ENCODE results near the gene ASGR1. TPM values are rescaled to one million over a fixed set of nuclear protein-coding genes. Genes with fewer than 3 reads are reported as not detected.
A peak's percentile ranks its signal among the peaks of the same experiment; 100 is the strongest.
"Not testable (repeated sequence)": the region's sequence is repeated elsewhere in the genome, so short reads cannot be mapped to it uniquely, and the experiment has no call there.

The ASGR1 gene
- total RNA-seq, 2 experiments from 2014 or later: 0.29 to 0.62 TPM

DNA sequence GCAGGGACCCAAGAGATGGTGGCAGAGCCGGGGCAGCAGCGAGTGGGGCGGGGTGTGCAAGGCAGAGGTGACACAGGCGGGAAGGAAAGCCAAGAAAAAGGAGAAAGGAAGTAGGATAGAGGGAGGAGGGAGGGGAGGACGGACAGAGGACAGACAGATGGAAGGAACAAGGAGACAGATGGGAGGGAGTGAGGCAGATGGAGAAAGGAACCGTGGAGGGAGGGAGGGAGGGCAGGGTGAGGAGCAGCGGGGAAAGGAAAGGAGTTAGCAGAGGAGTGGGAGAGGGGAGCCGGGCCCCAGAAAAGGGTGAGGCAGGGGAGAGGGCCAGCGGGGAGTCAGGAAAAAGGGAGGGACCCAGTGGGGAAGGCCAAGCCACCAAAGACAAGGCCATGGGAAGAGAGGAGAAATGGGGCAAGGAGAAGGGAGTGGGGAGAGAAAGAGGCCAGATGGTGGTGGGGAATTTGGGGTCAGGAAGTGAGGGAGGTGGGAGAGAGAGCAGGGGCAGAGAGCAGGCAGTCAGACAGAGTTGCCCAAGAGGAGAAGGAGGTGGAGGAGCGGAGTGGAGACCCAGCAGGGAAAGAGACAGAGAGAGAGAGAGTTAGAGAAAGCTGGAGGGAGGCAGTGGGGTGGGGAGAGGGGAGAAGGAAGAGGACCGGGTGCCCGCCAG, 13.2 kb upstream of the ASGR1 start:
- Mint-ChIP-seq H3K4me3 (no peak overlapping the region), H3K9me3 (no peaks in the 10 kb centered on the region), H3K36me3 (ENCODE audit: low read depth) (no peaks in the 10 kb centered on the region), H3K27me3 (no peaks in the 10 kb centered on the region), H3K27ac (no peak overlapping the region), H3K4me1 (no peaks in the 10 kb centered on the region)
- DNase-seq: no peak
- CTCF ChIA-PET: no interaction called here
- POLR2A ChIA-PET: no interaction called here

DNA sequence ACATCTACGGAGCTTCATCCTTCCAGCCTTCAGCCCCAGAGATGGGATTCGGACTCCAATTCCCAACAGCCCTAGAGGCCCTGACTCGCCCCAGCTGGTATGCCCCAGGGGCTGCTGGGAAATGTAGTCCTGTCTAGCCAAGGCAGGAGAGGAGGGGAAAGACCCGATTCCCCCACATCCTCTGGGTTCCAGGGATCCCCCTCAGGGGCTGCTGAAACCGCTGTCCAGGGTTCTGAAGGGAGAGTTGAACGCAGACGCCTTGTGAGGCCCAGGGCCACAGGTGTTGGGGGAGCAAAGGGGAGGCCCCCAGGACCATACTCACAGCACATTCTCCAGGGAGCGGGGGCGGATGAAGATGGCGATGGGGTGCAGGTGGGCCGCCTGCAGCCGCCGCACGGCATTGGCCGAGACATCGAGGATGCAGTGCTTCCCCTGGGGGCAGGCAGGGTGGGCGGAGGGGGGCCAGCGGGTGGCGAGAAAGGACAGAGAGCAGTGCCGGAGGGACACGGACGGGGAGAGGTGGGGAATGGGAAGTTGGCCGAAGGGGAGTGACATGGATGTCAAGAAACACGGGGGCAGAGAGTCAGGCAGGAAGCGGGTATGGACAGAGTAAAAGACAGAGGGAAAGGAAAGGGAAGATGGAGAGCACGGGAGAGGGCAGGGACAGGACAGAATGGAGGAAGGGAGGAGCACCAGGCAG, 12.6 kb upstream of the ASGR1 start:
- Mint-ChIP-seq H3K4me3 (no peak overlapping the region), H3K27ac (no peak overlapping the region), H3K36me3 (ENCODE audit: low read depth) (no peaks in the 10 kb centered on the region), H3K4me1 (no peaks in the 10 kb centered on the region), H3K9me3 (no peaks in the 10 kb centered on the region), H3K27me3 (no peaks in the 10 kb centered on the region)
- peak; percentile 35 for DNase-seq
- ChIA-PET POLR2A (no interaction called here), CTCF (no interaction called here)

DNA sequence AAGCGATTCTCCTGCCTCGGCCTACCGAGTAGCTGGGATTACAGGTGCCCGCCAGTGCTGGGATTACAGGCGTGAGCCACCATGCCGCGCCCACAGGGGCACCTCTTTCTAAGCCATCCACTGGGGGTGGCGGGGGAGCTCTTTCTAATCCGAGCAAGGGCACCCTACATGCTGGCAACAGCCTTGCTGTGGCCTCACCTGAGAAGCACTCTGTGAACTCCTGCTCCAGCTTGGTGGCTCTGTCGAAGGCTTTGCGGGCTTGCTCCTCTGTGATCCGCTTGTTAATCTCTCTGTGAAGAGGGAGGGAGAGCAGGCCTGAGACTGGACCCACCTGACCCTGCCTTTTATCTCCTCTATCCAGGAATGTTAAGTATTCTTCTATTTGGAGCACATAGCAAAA, 11.9 kb upstream of the ASGR1 start:
- peaks cover 4% of the 10 kb centered on the region for H3K4me1 Mint-ChIP-seq
- DNase-seq: no peak
- H3K36me3 Mint-ChIP-seq (ENCODE audit: low read depth): no peaks in the 10 kb centered on the region
- ChIA-PET POLR2A (no interaction called here), CTCF (no interaction called here)
- H3K27me3 Mint-ChIP-seq: no peaks in the 10 kb centered on the region
- no peak overlapping the region for H3K27ac Mint-ChIP-seq
- H3K9me3 Mint-ChIP-seq: no peaks in the 10 kb centered on the region
- H3K4me3 Mint-ChIP-seq: no peak overlapping the region

DNA sequence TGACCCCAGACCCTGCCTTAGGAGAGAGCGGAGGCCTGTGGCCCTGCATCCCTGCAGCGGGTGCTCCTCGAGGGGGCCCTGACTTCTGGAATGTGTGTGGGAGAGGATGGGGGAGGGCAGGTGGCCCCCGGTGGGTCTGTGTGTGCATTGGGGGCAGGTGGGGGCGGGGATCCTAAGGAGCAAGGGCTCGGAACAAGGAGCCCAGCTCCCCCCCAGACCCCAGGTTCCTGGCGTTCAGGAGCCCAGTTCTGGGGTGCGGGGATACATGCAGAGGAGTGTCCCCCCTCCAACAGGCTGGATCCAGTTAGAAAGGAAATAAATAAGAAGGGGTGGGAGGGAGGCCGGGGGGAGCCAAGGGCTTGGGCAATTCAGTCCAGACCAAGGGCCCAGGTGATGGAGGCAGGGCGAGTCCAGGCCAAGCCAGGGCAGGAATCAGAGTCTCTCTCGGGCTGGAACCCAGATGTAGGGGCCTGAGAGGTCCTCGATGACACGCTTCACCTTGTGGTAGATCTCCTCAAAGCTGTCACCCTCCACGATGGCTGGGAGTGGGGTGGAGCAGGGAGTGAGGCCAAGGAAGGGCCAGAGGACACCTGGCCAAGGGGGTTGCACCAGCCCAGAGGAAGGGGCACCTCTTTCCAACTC, 11.2 kb upstream of the ASGR1 start:
- CTCF ChIA-PET: interaction anchor here (0.6 kb wide), 1 partner anchor 182 kb away, joined by 5 read pairs; no protein-coding TSS in a partner anchor
- peaks cover 4% of the 10 kb centered on the region for H3K4me1 Mint-ChIP-seq
- POLR2A ChIA-PET: no interaction called here

DNA sequence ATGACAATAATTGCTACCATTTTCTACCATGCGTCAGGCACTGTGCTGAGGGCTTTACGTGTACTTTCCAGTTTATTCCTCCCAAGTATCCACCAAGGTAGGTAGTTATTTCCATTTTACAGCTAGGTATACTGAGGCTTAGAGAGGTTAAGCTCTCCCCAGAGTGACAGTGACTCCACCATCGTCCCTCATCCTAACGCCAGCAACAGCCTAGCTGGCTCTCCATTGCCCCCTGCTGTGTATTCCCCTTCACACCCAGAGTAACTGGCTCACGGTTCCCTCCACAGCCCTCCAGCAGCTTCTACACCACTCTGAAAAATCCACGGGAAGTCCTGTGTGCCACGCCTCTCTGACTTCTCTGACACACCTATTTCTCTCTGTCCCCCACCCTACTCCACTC, 7.1 kb upstream of the ASGR1 start:
- Mint-ChIP-seq H3K36me3 (ENCODE audit: low read depth) (no peaks in the 10 kb centered on the region), H3K4me1 (peaks cover 4% of the 10 kb centered on the region), H3K27ac (no peak overlapping the region), H3K4me3 (no peak overlapping the region), H3K27me3 (no peaks in the 10 kb centered on the region), H3K9me3 (no peaks in the 10 kb centered on the region)
- ChIA-PET CTCF (interaction anchor here (0.6 kb wide), 1 partner anchor 155 kb away, joined by 3 read pairs; no protein-coding TSS in a partner anchor), POLR2A (no interaction called here)
- DNase-seq: no peak

More for the DNA sequence above, 11.2 kb upstream of the ASGR1 start:
- H3K9me3 Mint-ChIP-seq: no peaks in the 10 kb centered on the region
- H3K4me3 Mint-ChIP-seq: no peak overlapping the region
- no peaks in the 10 kb centered on the region for H3K27me3 Mint-ChIP-seq
- no peaks in the 10 kb centered on the region for H3K36me3 Mint-ChIP-seq (ENCODE audit: low read depth)
- no peak for DNase-seq
- no peak overlapping the region for H3K27ac Mint-ChIP-seq

DNA sequence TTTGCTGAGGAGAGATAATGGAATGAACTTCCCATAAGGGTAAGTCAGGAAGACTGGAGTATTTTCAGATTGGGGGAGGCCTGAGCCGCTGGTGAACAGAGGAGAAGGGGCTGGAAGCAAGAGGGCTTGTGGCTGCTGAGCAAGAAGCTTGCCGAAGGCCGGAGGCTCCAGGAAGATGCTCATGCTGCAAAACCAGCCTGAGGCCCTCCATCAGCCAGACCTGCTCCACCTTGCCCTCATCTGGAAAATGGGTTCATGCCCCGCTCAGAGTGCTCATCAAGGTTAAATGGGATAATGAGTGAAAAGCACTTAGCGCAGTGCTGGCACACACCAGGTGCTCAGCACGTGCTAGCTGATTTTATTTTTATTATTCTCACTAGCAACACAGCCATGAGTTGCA, 5.5 kb upstream of the ASGR1 start:
- no peak overlapping the region for H3K4me3 Mint-ChIP-seq
- CTCF ChIA-PET: interaction anchor here (1.0 to 1.2 kb wide), 2 partner anchors 11 to 132 kb away, joined by 3 to 4 read pairs; no protein-coding TSS in a partner anchor
- no peaks in the 10 kb centered on the region for H3K36me3 Mint-ChIP-seq (ENCODE audit: low read depth)
- peaks cover 4% of the 10 kb centered on the region for H3K4me1 Mint-ChIP-seq
- H3K27ac Mint-ChIP-seq: no peak overlapping the region
- no peak for DNase-seq
- no peaks in the 10 kb centered on the region for H3K27me3 Mint-ChIP-seq
- H3K9me3 Mint-ChIP-seq: no peaks in the 10 kb centered on the region
- POLR2A ChIA-PET: no interaction called here

DNA sequence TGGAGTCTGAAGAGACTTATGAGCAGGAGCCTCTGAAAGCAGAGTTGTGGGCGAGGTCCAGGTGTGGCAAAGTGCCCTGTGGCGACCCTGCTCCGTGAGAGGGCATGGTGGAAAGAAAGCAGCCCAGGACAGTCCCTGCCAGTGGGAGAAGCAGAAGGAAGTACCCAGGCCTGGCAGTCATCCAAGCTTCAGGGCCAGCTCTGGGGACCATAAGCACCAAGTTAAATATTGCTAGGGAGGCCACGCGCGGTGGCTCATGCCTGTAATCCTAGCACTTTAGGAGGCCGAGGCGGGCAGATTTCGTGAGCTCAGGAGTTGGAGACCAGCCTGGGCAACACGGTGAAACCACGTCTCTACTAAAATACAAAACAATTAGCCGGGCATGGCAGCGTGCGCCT, 4.9 kb upstream of the ASGR1 start:
- Mint-ChIP-seq H3K36me3 (ENCODE audit: low read depth) (no peaks in the 10 kb centered on the region), H3K27me3 (peaks cover under 1% of the 10 kb centered on the region), H3K4me3 (no peak overlapping the region), H3K4me1 (peaks cover 4% of the 10 kb centered on the region), H3K27ac (no peak overlapping the region), H3K9me3 (no peaks in the 10 kb centered on the region)
- ChIA-PET CTCF (no interaction called here), POLR2A (no interaction called here)
- no peak for DNase-seq

DNA sequence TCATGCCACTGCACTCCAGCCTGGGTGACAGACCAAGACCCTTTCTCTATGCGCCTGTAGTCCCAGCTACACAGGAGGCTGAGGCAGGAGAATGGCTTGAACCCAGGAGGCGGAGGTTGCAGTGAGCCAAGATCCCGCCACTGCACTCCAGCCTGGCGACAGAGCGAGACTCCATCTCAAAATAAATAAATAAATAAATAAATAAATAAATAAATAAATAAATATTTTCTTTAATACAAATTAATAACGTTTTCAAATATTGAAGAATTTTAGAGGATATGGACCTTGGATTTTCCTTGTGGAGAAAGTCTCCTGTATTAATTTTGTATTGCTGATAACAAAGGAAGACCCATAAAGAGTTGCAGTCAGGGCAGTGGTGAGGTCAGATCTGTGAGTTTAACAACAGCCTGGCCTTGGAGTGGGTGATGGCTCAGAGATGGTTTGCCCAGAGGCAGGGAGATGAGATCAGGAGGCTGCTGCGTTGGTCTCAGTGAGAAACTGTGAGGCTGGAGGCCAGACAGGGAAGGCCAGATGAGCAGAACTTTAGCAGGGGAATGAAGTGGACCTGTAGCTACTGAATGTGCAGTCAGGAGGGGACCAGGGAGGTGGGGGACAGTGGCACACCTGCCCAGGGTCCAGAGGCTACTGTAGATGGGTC, 4.4 kb upstream of the ASGR1 start:
- peaks cover 4% of the 10 kb centered on the region for H3K4me1 Mint-ChIP-seq
- CTCF ChIA-PET: no interaction called here
- H3K36me3 Mint-ChIP-seq (ENCODE audit: low read depth): no peaks in the 10 kb centered on the region
- H3K4me3 Mint-ChIP-seq: no peak overlapping the region
- POLR2A ChIA-PET: interaction anchor here (0.6 kb wide), 1 partner anchor 19 kb away, joined by 5 read pairs; no protein-coding TSS in a partner anchor
- H3K9me3 Mint-ChIP-seq: no peaks in the 10 kb centered on the region
- DNase-seq: no peak
- H3K27ac Mint-ChIP-seq: no peak overlapping the region
- H3K27me3 Mint-ChIP-seq: peaks cover 2% of the 10 kb centered on the region

DNA sequence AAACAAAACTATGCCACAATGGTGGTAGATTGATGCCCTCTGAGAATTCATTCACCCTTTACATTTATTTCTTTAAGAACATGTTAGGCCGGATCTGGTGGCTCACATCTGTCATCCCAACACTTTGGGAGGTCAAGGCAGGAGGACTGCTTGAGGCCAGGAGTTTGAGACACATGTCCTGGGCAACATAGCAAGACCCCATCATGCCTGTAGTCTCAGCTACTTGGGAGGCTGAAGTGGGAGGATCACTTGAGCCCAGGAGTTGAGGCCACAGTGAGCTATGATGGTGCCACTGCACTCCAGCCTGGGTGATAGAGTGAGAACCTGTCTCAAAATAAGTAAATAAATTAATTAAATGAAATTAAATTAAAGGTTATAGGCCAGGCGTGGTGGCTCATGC, 2.9 kb upstream of the ASGR1 start:
- H3K9me3 Mint-ChIP-seq; H3K4me3 Mint-ChIP-seq; DNase-seq; POLR2A ChIA-PET; H3K27ac Mint-ChIP-seq; H3K36me3 Mint-ChIP-seq (ENCODE audit: low read depth): not testable (repeated sequence)
- peaks cover 17% of the 10 kb centered on the region for H3K4me1 Mint-ChIP-seq
- H3K27me3 Mint-ChIP-seq: peaks cover 13% of the 10 kb centered on the region
- CTCF ChIA-PET: interaction anchor here (0.6 to 1.1 kb wide), 3 partner anchors 34 to 606 kb away, joined by 3 read pairs; no protein-coding TSS in a partner anchor

DNA sequence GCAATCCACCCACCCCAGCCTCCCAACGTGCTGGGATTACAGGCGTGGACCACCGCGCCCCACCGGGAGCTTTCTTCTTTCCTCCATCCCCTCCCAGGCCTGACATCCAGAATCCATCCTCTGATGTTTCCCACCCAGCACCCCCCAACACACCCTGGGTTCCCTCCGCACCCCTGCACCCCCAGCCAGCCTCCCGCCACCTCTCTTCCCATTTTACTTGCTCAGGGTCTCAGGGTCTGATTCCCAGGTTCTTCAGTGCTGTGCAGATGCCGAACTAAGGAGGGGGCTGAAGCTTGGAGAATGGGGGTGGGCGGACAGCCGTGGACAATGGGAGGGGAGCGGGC, 225 bp downstream of the ASGR1 start:
- H3K4me3 Mint-ChIP-seq: no peak overlapping the region
- DNase-seq: no peak
- H3K9me3 Mint-ChIP-seq: no peaks in the 10 kb centered on the region
- ChIA-PET POLR2A (interaction anchor here (0.6 kb wide), 1 partner anchor 30 kb away, joined by 10 read pairs; no protein-coding TSS in a partner anchor), CTCF (interaction anchor here (0.7 to 2.6 kb wide), 4 partner anchors 9 to 133 kb away, joined by 3 to 13 read pairs (median 8); no protein-coding TSS in a partner anchor)
- no peak overlapping the region for H3K27ac Mint-ChIP-seq
- H3K36me3 Mint-ChIP-seq (ENCODE audit: low read depth): no peaks in the 10 kb centered on the region
- H3K4me1 Mint-ChIP-seq: peaks cover 13% of the 10 kb centered on the region
- H3K27me3 Mint-ChIP-seq: peaks cover 13% of the 10 kb centered on the region

DNA sequence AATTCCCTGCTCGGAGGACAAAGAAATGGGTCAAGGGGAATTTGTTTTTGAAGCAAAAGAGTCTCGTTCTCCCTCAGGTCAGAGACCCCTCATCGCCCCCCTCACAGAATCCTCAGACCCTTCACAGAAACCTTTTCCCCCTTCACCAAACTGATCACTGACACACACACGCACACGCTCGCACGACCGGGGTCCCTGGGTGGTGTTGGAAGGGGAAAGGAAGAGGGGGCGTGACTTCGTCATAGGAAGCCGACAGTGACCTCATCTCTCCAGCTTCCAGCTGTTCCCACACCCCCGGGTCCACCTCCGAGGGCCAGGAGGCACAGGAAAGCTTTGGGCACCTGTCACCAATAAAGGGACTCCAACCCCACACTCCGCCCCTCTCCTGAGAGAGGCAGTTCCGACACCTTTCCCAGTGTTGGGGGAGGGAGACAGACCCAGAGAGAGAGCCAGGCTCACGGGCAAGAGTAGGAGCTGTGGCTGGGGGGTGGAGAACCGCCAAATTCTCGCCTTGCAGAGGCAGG, 1.2 kb downstream of the ASGR1 start:
- Mint-ChIP-seq H3K9me3 (no peaks in the 10 kb centered on the region), H3K4me1 (peaks cover 13% of the 10 kb centered on the region), H3K27me3 (peaks cover 13% of the 10 kb centered on the region), H3K27ac (peak overlapping the region; percentile 52), H3K4me3 (peak overlapping the region; percentile 53), H3K36me3 (ENCODE audit: low read depth) (no peaks in the 10 kb centered on the region)
- no peak for DNase-seq
- POLR2A ChIA-PET: interaction anchor here (0.6 kb wide), 1 partner anchor 29 kb away, joined by 10 read pairs; no protein-coding TSS in a partner anchor
- CTCF ChIA-PET: interaction anchor here (0.6 to 2.6 kb wide), 14 partner anchors 10 to 267 kb away, joined by 3 to 13 read pairs (median 4); no protein-coding TSS in a partner anchor

DNA sequence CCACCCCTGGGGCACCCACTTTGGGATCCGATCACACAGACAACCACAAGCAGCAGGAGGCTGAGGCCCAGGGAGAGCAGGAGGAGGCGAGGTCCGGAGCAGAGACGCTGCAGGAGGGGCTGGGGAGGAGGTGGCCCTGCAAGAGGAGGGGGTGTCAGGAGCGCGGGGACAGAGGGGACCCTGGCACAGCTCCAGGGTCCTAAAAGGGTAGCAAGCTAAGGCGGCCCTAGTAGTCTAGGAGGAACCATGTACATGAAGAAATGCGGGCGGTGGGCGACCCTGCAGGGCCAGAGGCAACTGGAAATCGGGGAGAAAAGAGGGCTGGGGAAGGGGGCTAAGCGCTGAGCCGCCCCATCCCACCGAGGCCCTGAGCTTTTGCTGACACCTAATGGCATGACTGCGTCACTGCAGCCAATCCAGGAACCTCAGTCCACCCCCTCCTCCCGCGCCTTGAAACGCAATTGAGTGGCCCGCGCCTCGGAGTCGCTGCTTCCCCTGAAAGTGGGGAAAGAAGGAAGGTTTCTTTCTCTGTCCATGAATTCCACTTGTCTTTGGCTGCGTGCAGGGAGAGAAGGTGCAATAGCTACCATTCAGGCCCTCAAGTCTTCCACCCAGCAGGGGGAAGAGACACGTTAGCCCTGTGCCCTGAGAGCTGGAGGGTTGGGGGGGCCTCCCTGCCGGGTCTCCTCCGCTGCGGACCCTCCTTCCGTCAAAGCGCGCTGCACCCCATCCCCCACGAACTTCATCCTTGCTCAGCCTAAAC, 1.8 kb downstream of the ASGR1 start:
- no peaks in the 10 kb centered on the region for H3K9me3 Mint-ChIP-seq
- H3K4me3 Mint-ChIP-seq: peak overlapping the region; percentile 53
- no peaks in the 10 kb centered on the region for H3K36me3 Mint-ChIP-seq (ENCODE audit: low read depth)
- CTCF ChIA-PET: interaction anchor here (0.6 to 2.6 kb wide), 15 partner anchors 10 to 263 kb away, joined by 3 to 13 read pairs (median 4); no protein-coding TSS in a partner anchor
- peaks cover 14% of the 10 kb centered on the region for H3K27me3 Mint-ChIP-seq
- POLR2A ChIA-PET: interaction anchor here (0.6 kb wide), 1 partner anchor 265 kb away, joined by 3 read pairs; no protein-coding TSS in a partner anchor
- peak overlapping the region; percentile 52 for H3K27ac Mint-ChIP-seq
- H3K4me1 Mint-ChIP-seq: peaks cover 13% of the 10 kb centered on the region
- peak; percentile 74 for DNase-seq

Measured in activated CD4-positive, alpha-beta T cell treated with anti-CD3 and anti-CD28 coated beads, Interleukin-2, amount 10 ng/mL, durations not matched to agents 7 days and 5 days (primary cell).